Skeletal muscle tissue (tissue), 4 donors: Measurements from ENCODE around the gene CALHM5. TPM values are rescaled to one million over a fixed set of nuclear protein-coding genes. Genes with fewer than 3 reads are reported as not detected.
A peak's percentile ranks its signal among the peaks of the same experiment; 100 is the strongest.

Experiments
- H3K27ac ChIP-seq: one replicate; pipeline ENCODE4 v1.7.0; 2013; ENCODE audit warnings: mild to moderate bottlenecking, low read depth, low read length, inconsistent platforms
- H3K27me3 ChIP-seq, 3 donors: one replicate each; pipeline ENCODE4 v1.7.0; 2013; ENCODE audit warnings: low read length in 3 of 3; ENCODE audit not compliant: control insufficient read depth in 3 of 3, insufficient read depth in 3 of 3
- H3K36me3 ChIP-seq, 3 donors: one replicate each; pipeline ENCODE4 v1.7.0; 2013; ENCODE audit warnings: low read length in 3 of 3; ENCODE audit not compliant: control insufficient read depth in 3 of 3, insufficient read depth in 3 of 3
- H3K4me1 ChIP-seq, 3 donors: one replicate each; pipeline ENCODE4 v1.7.0; 2013; ENCODE audit warnings: low read length in 3 of 3, mild to moderate bottlenecking in 3 of 3; ENCODE audit not compliant: control insufficient read depth in 3 of 3, insufficient read depth in 3 of 3
- H3K4me3 ChIP-seq, 3 donors: one replicate each; pipeline ENCODE4 v1.7.0; 2013; ENCODE audit warnings: low read length in 3 of 3
- H3K9ac ChIP-seq, 3 donors: one replicate each; pipeline ENCODE4 v1.7.0; 2013; ENCODE audit warnings: low read length in 3 of 3, mild to moderate bottlenecking in 3 of 3, moderate library complexity in 2 of 3, low read depth in 1 of 3
- H3K9me3 ChIP-seq, 3 donors: one replicate each; pipeline ENCODE4 v1.7.0; 2013; ENCODE audit warnings: low read length in 3 of 3; ENCODE audit not compliant: control insufficient read depth in 3 of 3
- total RNA-seq: library from RNA; depleted of rRNA; stranded (reverse); fragments of >200 nt; gene quantifications from one replicate; pipeline ENCODE4 v1.2.3, GENCODE V29; 2014
- donor health status: Osteomylitis.

CALHM5 gene
- total RNA-seq, result 4.2 TPM

- no peaks in the 10 kb centered on the region for H3K27me3 ChIP-seq
- no peaks in the 10 kb centered on the region for H3K9me3 ChIP-seq
- H3K9ac ChIP-seq, result peak within 1 kb of the TSS; percentile 43 to 75 (median 75)
- H3K4me3 ChIP-seq, result peak within 1 kb of the TSS; percentile 61 to 73 (median 70)
- peaks cover 0 to 5% (median 3%) of the 10 kb centered on the region in 3 donors for H3K36me3 ChIP-seq
- H3K27ac ChIP-seq, result peak within 1 kb of the TSS; percentile 56
- H3K4me1 ChIP-seq, result peaks cover 0 to 5% (median 2%) of the 10 kb centered on the region in 3 donors
Observed at GRCh38 chr6:116511424-116512110, at the start of gene CALHM5. Gene CALHM5 (plus strand): TSS chr6:116511639. CDS start chr6:116511697, 58 bp downstream.

- no peak overlapping the region for H3K27ac ChIP-seq
- H3K9ac ChIP-seq, result peak overlapping the region in 2 of 3 donors; percentile 35 to 61
- no peaks in the 10 kb centered on the region for H3K9me3 ChIP-seq
- H3K36me3 ChIP-seq, result no peaks in the 10 kb centered on the region
- H3K4me3 ChIP-seq, result peak overlapping the region; percentile 66 to 80 (median 76)
- H3K4me1 ChIP-seq, result peaks cover 10 to 11% (median 10%) of the 10 kb centered on the region in 3 donors
- no peaks in the 10 kb centered on the region for H3K27me3 ChIP-seq
Observed at GRCh38 chr6:116461932-116462885, 49.2 kb upstream of the CALHM5 start.

GRCh38 chr6:116463301-116463700 is 48.1 kb upstream of the CALHM5 start:
- Histone ChIP-seq H3K4me1 (peaks cover 10 to 11% (median 10%) of the 10 kb centered on the region in 3 donors), H3K36me3 (no peaks in the 10 kb centered on the region), H3K9ac (no peak overlapping the region), H3K27me3 (no peaks in the 10 kb centered on the region), H3K27ac (no peak overlapping the region), H3K9me3 (no peaks in the 10 kb centered on the region), H3K4me3 (no peak overlapping the region)

GRCh38 chr6:116465246-116465645 is 46.2 kb upstream of the CALHM5 start:
- peaks cover 10 to 11% (median 10%) of the 10 kb centered on the region in 3 donors for H3K4me1 ChIP-seq
- H3K36me3 ChIP-seq, result no peaks in the 10 kb centered on the region
- H3K27ac ChIP-seq, result no peak overlapping the region
- H3K9ac ChIP-seq, result no peak overlapping the region
- H3K9me3 ChIP-seq, result no peaks in the 10 kb centered on the region
- H3K27me3 ChIP-seq, result no peaks in the 10 kb centered on the region
- no peak overlapping the region for H3K4me3 ChIP-seq

- Histone ChIP-seq H3K36me3 (no peaks in the 10 kb centered on the region), H3K4me1 (peaks cover 4 to 5% (median 5%) of the 10 kb centered on the region in 3 donors), H3K9me3 (no peaks in the 10 kb centered on the region), H3K27me3 (no peaks in the 10 kb centered on the region), H3K9ac (no peak overlapping the region), H3K4me3 (no peak overlapping the region), H3K27ac (no peak overlapping the region)
Observed at GRCh38 chr6:116467096-116467495, 44.3 kb upstream of the CALHM5 start.

GRCh38 chr6:116467514-116467913 is 43.9 kb upstream of the CALHM5 start:
- no peak overlapping the region for H3K27ac ChIP-seq
- H3K4me3 ChIP-seq, result no peak overlapping the region
- no peaks in the 10 kb centered on the region for H3K9me3 ChIP-seq
- H3K36me3 ChIP-seq, result no peaks in the 10 kb centered on the region
- no peaks in the 10 kb centered on the region for H3K27me3 ChIP-seq
- H3K9ac ChIP-seq, result no peak overlapping the region
- H3K4me1 ChIP-seq, result peaks cover under 1 to 1% (median 1%) of the 10 kb centered on the region in 3 donors

- H3K27me3 ChIP-seq, result no peaks in the 10 kb centered on the region
- no peaks in the 10 kb centered on the region for H3K4me1 ChIP-seq
- no peaks in the 10 kb centered on the region for H3K36me3 ChIP-seq
- H3K9ac ChIP-seq, result no peak overlapping the region
- no peaks in the 10 kb centered on the region for H3K9me3 ChIP-seq
- H3K27ac ChIP-seq, result no peak overlapping the region
- H3K4me3 ChIP-seq, result no peak overlapping the region
Observed at GRCh38 chr6:116468293-116468692, 43.1 kb upstream of the CALHM5 start.

GRCh38 chr6:116471531-116471930 is 39.9 kb upstream of the CALHM5 start:
- H3K9ac ChIP-seq, result no peak overlapping the region
- H3K27ac ChIP-seq, result no peak overlapping the region
- H3K4me1 ChIP-seq, result no peaks in the 10 kb centered on the region
- H3K27me3 ChIP-seq, result no peaks in the 10 kb centered on the region
- H3K4me3 ChIP-seq, result no peak overlapping the region
- no peaks in the 10 kb centered on the region for H3K36me3 ChIP-seq
- H3K9me3 ChIP-seq, result no peaks in the 10 kb centered on the region

GRCh38 chr6:116472706-116473105 is 38.7 kb upstream of the CALHM5 start:
- no peaks in the 10 kb centered on the region for H3K36me3 ChIP-seq
- no peaks in the 10 kb centered on the region for H3K9me3 ChIP-seq
- no peak overlapping the region for H3K4me3 ChIP-seq
- no peak overlapping the region for H3K9ac ChIP-seq
- no peak overlapping the region for H3K27ac ChIP-seq
- H3K27me3 ChIP-seq, result no peaks in the 10 kb centered on the region
- H3K4me1 ChIP-seq, result no peaks in the 10 kb centered on the region

GRCh38 chr6:116475141-116475540 is 36.3 kb upstream of the CALHM5 start:
- Histone ChIP-seq H3K9ac (no peak overlapping the region), H3K36me3 (no peaks in the 10 kb centered on the region), H3K27ac (no peak overlapping the region), H3K4me1 (no peaks in the 10 kb centered on the region), H3K9me3 (no peaks in the 10 kb centered on the region), H3K4me3 (no peak overlapping the region), H3K27me3 (no peaks in the 10 kb centered on the region)
